Type B pancreatic cell (in vitro differentiated cells): ENCODE data around the gene PSEN1. TPM values are rescaled to one million over a fixed set of nuclear protein-coding genes. Genes with fewer than 3 reads are reported as not detected.

Experiments used
- DNase-seq: peaks from one replicate; pipeline ENCODE4 v3.0.0; 2021; ENCODE audit warnings: mixed read lengths; ENCODE audit not compliant: unreplicated experiment; ENCODE audit errors: extremely low spot score
- H3K27ac Mint-ChIP-seq: 2 replicates; pipeline ENCODE4 v1.8.0; 2021; ENCODE audit warnings: mild to moderate bottlenecking, mixed read lengths
- H3K27me3 Mint-ChIP-seq: 2 replicates; pipeline ENCODE4 v1.8.0; 2021; ENCODE audit warnings: mixed read lengths
- H3K36me3 Mint-ChIP-seq: 2 replicates; pipeline ENCODE4 v1.8.0; 2021; ENCODE audit warnings: mixed read lengths
- H3K4me1 Mint-ChIP-seq: one replicate; pipeline ENCODE4 v1.8.0; 2021; ENCODE audit warnings: mixed read lengths; ENCODE audit not compliant: unreplicated experiment
- H3K4me3 Mint-ChIP-seq: 2 replicates; pipeline ENCODE4 v1.8.0; 2021; ENCODE audit warnings: mild to moderate bottlenecking, mixed read lengths
- H3K9me3 Mint-ChIP-seq: 2 replicates; pipeline ENCODE4 v1.8.0; 2021; ENCODE audit warnings: mixed read lengths
- total RNA-seq: library from RNA; stranded (reverse); gene quantifications from 2 replicates; pipeline ENCODE4 v1.2.1, GENCODE V29; 2021; ENCODE audit warnings: low replicate concordance
- TF ChIP-seq, protein P1 (sequence below): fragments of 200-600 bp; sonication (generic); conservative IDR thresholded peaks from 2 replicates; pipeline ENCODE4 v1.5.0; 2021; ENCODE audit warnings: antibody characterized with exemption, mild to moderate bottlenecking

PSEN1 gene
- total RNA-seq, 1 donor from 2014 or later, result 58.9 TPM

DNA sequence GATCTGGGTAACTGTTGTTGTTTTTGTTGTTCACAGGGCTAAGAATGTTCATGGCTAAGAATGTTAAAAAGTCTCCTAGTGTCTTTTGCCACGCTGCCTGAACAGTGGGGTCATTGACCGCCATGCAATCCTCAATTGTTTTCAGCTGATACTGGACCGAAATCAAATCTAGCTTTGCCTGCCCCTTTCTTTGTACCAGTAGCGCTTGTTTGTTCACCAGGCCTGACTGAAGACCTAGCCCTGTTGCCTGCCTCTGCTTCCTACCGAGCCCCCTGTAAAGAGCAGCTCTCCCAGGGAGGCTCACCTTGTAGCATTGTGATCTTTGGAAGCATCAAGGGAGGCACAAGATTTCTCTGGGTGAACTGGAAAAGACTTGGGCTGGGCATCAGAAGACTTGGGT is 6.7 kb downstream of the PSEN1 start:
- Mint-ChIP-seq H3K27ac (peak overlapping the region; percentile 56), H3K9me3 (no peaks in the 10 kb centered on the region), H3K36me3 (peaks cover 8% of the 10 kb centered on the region), H3K4me3 (no peak overlapping the region), H3K27me3 (no peaks in the 10 kb centered on the region), H3K4me1 (peaks cover 27% of the 10 kb centered on the region)
- TF ChIP-seq, protein P1, sequence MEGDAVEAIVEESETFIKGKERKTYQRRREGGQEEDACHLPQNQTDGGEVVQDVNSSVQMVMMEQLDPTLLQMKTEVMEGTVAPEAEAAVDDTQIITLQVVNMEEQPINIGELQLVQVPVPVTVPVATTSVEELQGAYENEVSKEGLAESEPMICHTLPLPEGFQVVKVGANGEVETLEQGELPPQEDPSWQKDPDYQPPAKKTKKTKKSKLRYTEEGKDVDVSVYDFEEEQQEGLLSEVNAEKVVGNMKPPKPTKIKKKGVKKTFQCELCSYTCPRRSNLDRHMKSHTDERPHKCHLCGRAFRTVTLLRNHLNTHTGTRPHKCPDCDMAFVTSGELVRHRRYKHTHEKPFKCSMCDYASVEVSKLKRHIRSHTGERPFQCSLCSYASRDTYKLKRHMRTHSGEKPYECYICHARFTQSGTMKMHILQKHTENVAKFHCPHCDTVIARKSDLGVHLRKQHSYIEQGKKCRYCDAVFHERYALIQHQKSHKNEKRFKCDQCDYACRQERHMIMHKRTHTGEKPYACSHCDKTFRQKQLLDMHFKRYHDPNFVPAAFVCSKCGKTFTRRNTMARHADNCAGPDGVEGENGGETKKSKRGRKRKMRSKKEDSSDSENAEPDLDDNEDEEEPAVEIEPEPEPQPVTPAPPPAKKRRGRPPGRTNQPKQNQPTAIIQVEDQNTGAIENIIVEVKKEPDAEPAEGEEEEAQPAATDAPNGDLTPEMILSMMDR, result no peak
- no peak for DNase-seq

DNA sequence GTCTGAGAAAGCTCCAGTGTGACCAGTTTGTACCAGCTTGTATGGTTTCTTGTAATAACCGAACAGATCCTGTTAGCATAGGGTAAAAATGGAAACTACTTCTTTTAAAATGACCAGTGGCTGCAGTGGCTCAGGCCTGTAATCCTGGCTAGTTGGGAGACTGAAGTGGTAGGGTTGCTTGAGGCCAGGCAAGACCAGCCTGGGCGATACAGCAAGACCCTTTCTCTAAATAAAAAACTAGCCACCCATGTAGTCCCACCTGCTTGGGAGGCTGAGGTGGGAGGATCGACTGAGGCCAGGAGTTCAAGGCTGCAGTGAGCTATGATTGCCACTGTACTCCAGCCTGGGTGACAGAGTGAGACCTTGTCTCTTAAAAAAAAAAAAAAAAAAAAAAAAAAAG is 7.3 kb downstream of the PSEN1 start:
- Mint-ChIP-seq H3K36me3 (peaks cover 8% of the 10 kb centered on the region), H3K4me3 (no peak overlapping the region), H3K27ac (peak overlapping the region; percentile 56), H3K27me3 (no peaks in the 10 kb centered on the region), H3K9me3 (no peaks in the 10 kb centered on the region), H3K4me1 (peaks cover 27% of the 10 kb centered on the region)
- TF ChIP-seq, protein P1, result no peak
- DNase-seq, result no peak

DNA sequence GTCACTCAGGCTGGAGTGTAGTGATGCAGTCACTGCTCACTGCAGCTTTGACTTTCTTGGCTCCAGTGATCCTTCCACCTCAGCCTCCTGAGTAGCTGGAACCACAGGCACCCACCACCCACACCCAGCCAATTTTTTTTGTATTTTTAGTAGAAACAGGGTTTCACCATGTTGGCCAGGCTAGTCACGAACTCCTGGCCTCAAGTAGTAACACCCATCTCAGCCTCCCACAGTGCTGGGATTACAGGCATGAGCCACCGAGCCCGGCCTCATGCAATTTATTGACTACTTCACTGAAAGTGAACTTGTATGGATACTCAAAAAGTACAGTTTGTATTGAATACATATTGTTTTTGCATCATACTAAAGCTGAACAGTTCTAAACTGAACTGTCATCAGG is 9.1 kb downstream of the PSEN1 start:
- TF ChIP-seq, protein P1, result no peak
- Mint-ChIP-seq H3K4me3 (no peak overlapping the region), H3K36me3 (peaks cover 14% of the 10 kb centered on the region), H3K27ac (no peak overlapping the region), H3K4me1 (peaks cover 27% of the 10 kb centered on the region), H3K27me3 (no peaks in the 10 kb centered on the region), H3K9me3 (no peaks in the 10 kb centered on the region)
- DNase-seq, result no peak

DNA sequence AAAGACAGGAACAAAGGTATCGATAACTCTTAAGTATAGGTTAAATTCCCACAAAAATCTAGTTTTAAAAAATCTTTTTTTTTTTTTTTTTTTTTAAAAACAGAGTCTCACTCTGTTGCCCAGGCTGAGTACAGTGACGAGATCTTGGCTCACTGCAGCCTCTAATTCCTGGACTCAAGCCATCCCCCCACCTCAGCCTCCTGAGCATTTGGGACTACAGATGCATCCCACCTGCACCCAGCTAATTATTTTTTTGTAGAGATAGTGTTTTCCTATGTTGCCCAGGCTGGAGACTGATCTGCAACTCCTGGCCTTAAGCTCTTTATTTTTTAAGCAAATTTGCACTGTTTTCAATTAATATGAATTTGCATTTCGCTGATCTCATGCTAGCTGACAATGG is 9.8 kb downstream of the PSEN1 start:
- TF ChIP-seq, protein P1, result no peak
- Mint-ChIP-seq H3K27me3 (no peaks in the 10 kb centered on the region), H3K4me3 (no peak overlapping the region), H3K4me1 (peaks cover 21% of the 10 kb centered on the region), H3K27ac (no peak overlapping the region), H3K9me3 (no peaks in the 10 kb centered on the region), H3K36me3 (peaks cover 14% of the 10 kb centered on the region)
- no peak for DNase-seq

DNA sequence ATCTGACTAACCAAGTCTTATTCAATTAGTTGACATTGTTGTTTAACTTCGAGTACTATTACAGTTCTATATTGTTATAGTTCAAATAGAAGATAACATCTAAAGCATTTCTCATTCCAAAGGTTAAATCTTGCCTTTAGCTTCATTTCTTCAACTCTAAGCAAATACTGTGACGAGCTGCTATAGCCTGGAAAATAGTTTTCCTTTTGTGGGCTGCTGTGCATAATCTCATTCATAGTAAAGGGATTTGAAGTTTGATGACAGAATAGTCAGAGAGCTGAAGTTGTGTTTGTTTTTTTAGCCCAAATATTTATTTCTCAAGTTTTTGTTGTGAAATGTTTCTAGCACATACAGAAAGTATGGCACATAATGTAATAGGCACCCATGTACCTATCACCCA is 13.4 kb downstream of the PSEN1 start:
- DNase-seq, result no peak
- H3K4me1 Mint-ChIP-seq, result peaks cover 6% of the 10 kb centered on the region
- peaks cover 13% of the 10 kb centered on the region for H3K36me3 Mint-ChIP-seq
- H3K4me3 Mint-ChIP-seq, result no peak overlapping the region
- H3K27me3 Mint-ChIP-seq, result no peaks in the 10 kb centered on the region
- H3K9me3 Mint-ChIP-seq, result no peaks in the 10 kb centered on the region
- H3K27ac Mint-ChIP-seq, result no peak overlapping the region
- TF ChIP-seq, protein P1, result no peak

DNA sequence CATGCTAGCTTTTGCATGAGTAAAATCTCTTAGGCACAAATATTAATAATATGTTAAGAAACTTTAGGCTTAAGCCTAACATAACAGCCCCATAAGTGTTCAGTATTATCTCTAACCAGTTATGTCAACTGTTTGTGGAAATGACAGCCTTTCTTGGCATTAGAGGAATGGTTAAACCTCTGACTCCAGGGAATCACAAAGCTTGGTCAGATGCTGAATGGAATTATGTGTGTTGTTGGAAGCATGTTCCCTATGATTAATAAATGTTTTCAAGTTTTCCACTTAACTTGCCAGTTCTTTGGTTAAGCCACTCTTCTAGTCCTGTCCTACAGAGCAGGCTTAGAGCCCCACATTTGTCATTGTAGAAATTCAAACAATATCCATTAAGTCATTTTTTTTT is 17.0 kb downstream of the PSEN1 start:
- no peak overlapping the region for H3K4me3 Mint-ChIP-seq
- H3K36me3 Mint-ChIP-seq, result peaks cover 15% of the 10 kb centered on the region
- H3K27me3 Mint-ChIP-seq, result no peaks in the 10 kb centered on the region
- DNase-seq, result no peak
- no peaks in the 10 kb centered on the region for H3K9me3 Mint-ChIP-seq
- H3K27ac Mint-ChIP-seq, result no peak overlapping the region
- TF ChIP-seq, protein P1, result no peak
- H3K4me1 Mint-ChIP-seq, result no peaks in the 10 kb centered on the region
